Stimulated activated effector memory CD8-positive, alpha-beta T cell treated with anti-CD3 and anti-CD28 coated beads, Interleukin-12 subunit alpha, Interleukin-12 subunit beta, amount 100 ng/mL, for 72 hours (primary cell): ENCODE measurements around the gene EXT2.

Source experiments
- ATAC-seq: fragments of 150-1000 bp; cut with Tn5 transposase; 2 replicates; pipeline ENCODE4 v1.10.0; 2021
- DNase-seq, 2 donors: peaks; one replicate each; pipeline ENCODE4 v3.0.0; 2021 to 2022; ENCODE audit warnings: low spot score in 2 of 2
- H3K27ac Mint-ChIP-seq: one replicate; pipeline ENCODE4 v1.8.0; 2022; ENCODE audit warnings: mild to moderate bottlenecking, mixed read lengths
- H3K36me3 Mint-ChIP-seq: one replicate; pipeline ENCODE4 v1.8.0; 2022; ENCODE audit warnings: mild to moderate bottlenecking, mixed read lengths
- H3K4me1 Mint-ChIP-seq: one replicate; pipeline ENCODE4 v1.8.0; 2022; ENCODE audit warnings: mixed read lengths
- H3K4me3 Mint-ChIP-seq: one replicate; pipeline ENCODE4 v1.8.0; 2022; ENCODE audit warnings: mild to moderate bottlenecking, mixed read lengths
- H3K9me3 Mint-ChIP-seq: one replicate; pipeline ENCODE4 v1.8.0; 2022; ENCODE audit warnings: mixed read lengths

EXT2 gene

GRCh38 chr11:44275241-44275640 lies 179.8 kb downstream of the EXT2 start:
- Mint-ChIP-seq H3K36me3 (no peaks in the 10 kb centered on the region), H3K4me3 (no peak overlapping the region), H3K9me3 (no peaks in the 10 kb centered on the region), H3K4me1 (no peaks in the 10 kb centered on the region), H3K27ac (no peak overlapping the region)
- ATAC-seq (no peak), DNase-seq (no peak)

DNA sequence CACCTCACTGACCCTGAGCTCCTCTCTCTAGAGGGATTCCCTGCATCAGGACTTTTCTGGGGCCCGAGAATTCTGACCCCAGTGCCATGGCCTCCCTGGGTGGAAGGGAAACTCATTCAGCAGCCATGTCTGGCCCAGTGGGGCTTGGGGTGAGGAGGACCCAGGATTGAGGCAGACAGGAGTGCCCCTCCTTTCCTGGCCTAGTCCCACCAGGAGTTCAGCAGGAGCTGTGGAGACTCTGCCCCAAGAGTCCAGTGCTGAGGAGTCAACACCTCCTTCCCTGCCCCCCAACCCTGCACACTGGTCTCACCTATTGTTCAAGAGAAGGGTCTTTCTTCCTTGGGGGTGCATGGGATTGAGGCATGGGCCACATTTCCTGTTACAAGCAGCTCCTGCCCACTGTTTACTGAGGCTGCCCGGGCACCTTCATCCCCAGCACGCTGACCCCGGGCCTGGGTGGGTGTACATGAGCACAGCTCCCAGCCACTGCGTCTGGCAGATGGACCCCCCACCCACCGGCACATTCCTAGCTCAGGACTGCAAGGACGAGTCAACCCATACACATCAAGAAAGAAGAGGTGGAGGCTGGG lies 180.6 kb downstream of the EXT2 start:
- Mint-ChIP-seq H3K36me3 (no peaks in the 10 kb centered on the region), H3K4me3 (no peak overlapping the region), H3K9me3 (no peaks in the 10 kb centered on the region), H3K4me1 (no peaks in the 10 kb centered on the region), H3K27ac (no peak overlapping the region)
- DNase-seq (no peak), ATAC-seq (no peak)

- Mint-ChIP-seq H3K4me1 (no peaks in the 10 kb centered on the region), H3K27ac (no peak overlapping the region), H3K9me3 (no peaks in the 10 kb centered on the region), H3K36me3 (no peaks in the 10 kb centered on the region), H3K4me3 (no peak overlapping the region)
- ATAC-seq (no peak), DNase-seq (no peak)
Observed at GRCh38 chr11:44277196-44278090, 182.0 kb downstream of the EXT2 start.

DNA sequence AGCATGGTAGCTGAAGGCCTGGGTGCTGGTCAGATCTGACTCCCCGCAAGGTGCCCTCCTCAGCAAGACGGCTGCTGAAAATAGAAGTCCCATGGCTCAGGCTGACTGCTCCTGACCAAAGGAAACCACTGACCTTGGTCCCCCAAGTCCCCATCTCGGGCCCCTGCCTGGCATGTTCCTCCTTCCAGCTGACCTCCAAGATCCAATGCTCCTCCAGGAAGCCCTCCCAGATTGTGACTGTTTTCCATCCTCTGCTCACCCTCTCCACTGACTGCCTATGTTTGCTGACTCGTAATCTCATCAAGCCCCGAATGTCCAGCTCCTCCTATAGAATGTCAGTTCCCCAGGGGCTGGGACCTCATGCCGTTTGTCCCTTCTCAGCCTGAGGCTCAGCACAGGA lies 184.0 kb downstream of the EXT2 start:
- no peak for DNase-seq
- H3K36me3 Mint-ChIP-seq = no peaks in the 10 kb centered on the region
- no peak overlapping the region for H3K27ac Mint-ChIP-seq
- H3K4me1 Mint-ChIP-seq = no peaks in the 10 kb centered on the region
- H3K9me3 Mint-ChIP-seq = no peaks in the 10 kb centered on the region
- no peak for ATAC-seq
- no peak overlapping the region for H3K4me3 Mint-ChIP-seq

DNA sequence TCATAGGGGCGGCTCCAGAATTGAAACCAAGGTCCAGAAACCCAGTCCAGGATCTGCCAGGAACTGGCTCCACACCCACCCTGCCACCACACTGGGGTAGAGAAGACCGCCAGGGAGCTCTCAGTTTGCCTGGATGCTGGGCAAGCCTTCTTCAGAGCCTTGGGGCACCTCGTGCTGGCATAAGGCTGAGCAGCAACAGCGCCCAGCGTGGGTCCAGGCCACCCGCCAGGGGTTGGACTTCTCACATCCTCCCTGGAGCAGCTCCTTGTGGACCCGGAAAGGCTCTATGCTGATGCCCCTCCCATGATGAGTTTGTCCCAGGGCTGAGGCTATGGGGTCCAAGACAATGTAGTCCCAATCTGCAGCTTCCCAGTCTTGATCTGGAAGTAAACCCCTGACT lies 184.8 kb downstream of the EXT2 start:
- Mint-ChIP-seq H3K9me3 (no peaks in the 10 kb centered on the region), H3K4me3 (no peak overlapping the region), H3K4me1 (no peaks in the 10 kb centered on the region), H3K36me3 (no peaks in the 10 kb centered on the region), H3K27ac (no peak overlapping the region)
- DNase-seq = no peak
- ATAC-seq = no peak

DNA sequence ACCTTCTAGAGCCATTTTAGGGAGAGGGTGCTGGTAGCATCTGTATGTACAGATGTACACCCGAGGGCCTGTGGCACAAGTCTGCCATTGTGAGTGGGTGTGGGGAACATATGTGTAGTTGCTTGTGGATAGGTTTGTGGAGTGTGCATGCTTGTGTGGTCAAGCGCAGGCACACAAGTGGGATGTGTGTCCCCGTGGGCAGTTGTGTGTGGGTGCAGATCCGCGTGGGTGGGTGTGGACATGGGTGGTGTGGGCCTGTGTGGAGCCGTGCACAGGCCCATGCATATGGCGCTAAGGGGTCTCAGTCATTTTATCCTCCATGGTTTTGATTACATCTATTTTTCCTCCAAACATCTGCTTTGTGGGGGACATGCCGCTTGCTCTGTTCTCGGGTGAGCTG lies 185.7 kb downstream of the EXT2 start:
- Mint-ChIP-seq H3K4me3 (no peak overlapping the region), H3K9me3 (no peaks in the 10 kb centered on the region), H3K27ac (no peak overlapping the region), H3K36me3 (no peaks in the 10 kb centered on the region), H3K4me1 (peaks cover 3% of the 10 kb centered on the region)
- DNase-seq (no peak), ATAC-seq (no peak)

DNA sequence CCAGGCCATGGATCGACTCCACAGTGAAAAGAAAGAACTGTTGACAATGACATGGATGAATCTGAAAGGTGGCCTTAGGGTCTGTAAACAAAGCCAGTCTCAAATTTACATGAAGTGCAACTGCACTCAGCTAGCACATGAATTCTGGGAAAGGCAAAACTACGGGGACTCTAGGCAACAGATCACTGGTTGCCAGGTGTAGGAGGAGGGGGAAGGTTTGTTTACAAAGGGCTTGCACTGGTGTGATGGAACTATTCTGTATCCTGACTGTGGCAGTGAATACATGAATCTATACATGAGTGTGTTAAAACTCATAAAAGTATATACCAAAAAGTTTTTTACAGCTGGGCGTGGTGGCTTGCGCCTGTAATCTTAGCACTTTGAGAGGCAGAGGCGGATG lies 187.1 kb downstream of the EXT2 start:
- ATAC-seq (no peak), DNase-seq (no peak)
- no peaks in the 10 kb centered on the region for H3K36me3 Mint-ChIP-seq
- no peak overlapping the region for H3K4me3 Mint-ChIP-seq
- H3K27ac Mint-ChIP-seq = no peak overlapping the region
- H3K4me1 Mint-ChIP-seq = peaks cover 8% of the 10 kb centered on the region
- no peaks in the 10 kb centered on the region for H3K9me3 Mint-ChIP-seq

DNA sequence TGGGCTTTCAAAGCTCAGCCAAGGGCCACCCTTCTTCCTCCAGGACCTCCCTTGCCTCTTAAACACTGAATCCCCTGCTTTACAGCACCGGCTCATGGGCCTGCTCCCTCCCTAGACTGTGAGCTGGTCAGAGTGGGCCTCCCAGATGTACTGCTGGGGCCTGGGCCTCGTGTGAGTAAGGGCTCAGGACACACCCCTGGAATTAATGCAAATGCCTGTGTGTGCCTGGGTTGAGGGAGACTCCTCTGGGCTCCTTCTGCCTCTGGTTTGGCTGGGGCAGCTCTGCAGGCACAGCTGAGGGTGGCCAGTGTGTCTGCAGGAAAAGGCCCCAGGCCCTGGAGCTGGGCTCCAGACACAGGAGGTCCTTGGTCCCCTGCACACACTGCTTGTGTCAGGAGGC lies 190.3 kb downstream of the EXT2 start:
- Mint-ChIP-seq H3K4me1 (peaks cover 8% of the 10 kb centered on the region), H3K36me3 (no peaks in the 10 kb centered on the region), H3K27ac (peak overlapping the region; percentile 65), H3K4me3 (no peak overlapping the region), H3K9me3 (no peaks in the 10 kb centered on the region)
- no peak for DNase-seq
- ATAC-seq = no peak

DNA sequence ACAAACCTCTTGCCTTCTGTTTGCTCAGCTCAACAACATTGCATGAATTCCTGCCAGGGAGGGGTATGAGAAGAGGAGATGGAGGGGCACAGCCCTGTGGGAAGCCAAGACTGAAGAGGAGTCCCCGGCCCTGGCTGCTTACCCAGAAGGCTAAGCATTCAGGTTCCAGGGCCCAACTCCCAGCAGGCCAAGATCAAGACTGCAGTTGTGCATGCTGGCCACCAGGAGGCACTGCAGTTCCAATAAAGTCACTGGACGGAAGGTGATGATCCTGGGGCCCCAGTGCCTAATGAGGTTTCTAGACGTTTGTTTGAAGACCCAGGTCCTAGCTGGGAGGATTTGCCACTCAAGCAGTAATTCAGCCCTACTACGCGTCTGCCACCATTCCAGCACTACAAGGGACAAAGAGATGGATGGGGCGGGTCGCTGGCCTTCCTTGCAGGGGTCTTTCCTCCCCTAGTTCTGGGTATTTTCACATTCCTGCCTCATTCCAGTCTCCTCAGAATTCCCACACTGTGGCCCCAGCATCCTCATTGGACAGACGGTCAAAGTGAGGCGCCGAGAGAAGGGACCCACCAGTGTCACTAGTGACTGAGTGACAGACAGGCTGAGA lies 190.9 kb downstream of the EXT2 start:
- H3K4me1 Mint-ChIP-seq = peaks cover 8% of the 10 kb centered on the region
- peak overlapping the region; percentile 65 for H3K27ac Mint-ChIP-seq
- ATAC-seq (peak; percentile 70), DNase-seq (peak; percentile 49 to 74)
- H3K9me3 Mint-ChIP-seq = no peaks in the 10 kb centered on the region
- no peak overlapping the region for H3K4me3 Mint-ChIP-seq
- no peaks in the 10 kb centered on the region for H3K36me3 Mint-ChIP-seq

- no peak overlapping the region for H3K4me3 Mint-ChIP-seq
Observed at GRCh38 chr11:44286911-44287310, 191.4 kb downstream of the EXT2 start.

DNA sequence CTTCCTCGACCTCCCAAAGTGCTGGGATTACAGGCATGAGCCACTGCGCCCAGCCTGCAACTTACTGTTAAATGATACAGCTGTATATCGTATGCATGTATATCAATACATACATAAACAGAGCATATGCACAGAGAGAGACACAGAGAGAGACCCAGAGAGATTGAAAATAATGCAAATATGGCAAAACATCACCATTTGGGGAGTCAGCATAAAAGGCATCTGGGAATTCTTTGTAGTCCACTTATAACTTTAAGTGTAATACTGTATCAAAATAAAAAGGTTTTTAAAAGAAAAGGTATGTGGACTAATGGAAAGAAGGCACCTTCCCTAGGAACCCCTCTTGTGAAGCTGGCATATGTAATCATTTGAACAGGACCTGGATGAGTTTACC lies 192.7 kb downstream of the EXT2 start:
- Mint-ChIP-seq H3K4me3 (no peak overlapping the region), H3K36me3 (no peaks in the 10 kb centered on the region), H3K27ac (no peak overlapping the region), H3K4me1 (peaks cover 8% of the 10 kb centered on the region), H3K9me3 (no peaks in the 10 kb centered on the region)
- ATAC-seq (no peak), DNase-seq (no peak)

More at GRCh38 chr11:44286911-44287310, 191.4 kb downstream of the EXT2 start:
- H3K27ac Mint-ChIP-seq = no peak overlapping the region
- ATAC-seq = no peak
- H3K9me3 Mint-ChIP-seq = no peaks in the 10 kb centered on the region
- peaks cover 8% of the 10 kb centered on the region for H3K4me1 Mint-ChIP-seq
- DNase-seq = no peak
- no peaks in the 10 kb centered on the region for H3K36me3 Mint-ChIP-seq

DNA sequence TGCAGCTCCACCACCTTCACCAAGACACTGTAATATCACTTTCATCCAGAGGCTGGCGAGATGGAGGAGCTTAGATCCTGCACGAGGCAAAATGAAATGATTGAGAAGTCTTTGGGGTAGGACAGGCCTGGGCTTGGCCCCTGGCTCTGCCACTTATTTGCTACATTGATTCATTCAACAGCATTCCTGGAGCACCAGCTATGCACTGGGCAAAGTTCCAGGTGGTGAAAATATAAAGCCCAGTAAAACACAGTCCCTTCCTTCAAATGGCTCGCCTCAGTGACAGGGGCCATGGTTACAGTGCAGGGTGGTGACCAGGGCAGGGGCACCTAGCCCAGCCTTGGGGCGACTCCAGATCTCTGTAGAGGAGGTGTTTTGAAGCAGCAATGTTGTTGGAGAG lies 194.7 kb downstream of the EXT2 start:
- ATAC-seq (no peak), DNase-seq (no peak)
- Mint-ChIP-seq H3K4me3 (no peak overlapping the region), H3K27ac (no peak overlapping the region), H3K4me1 (peaks cover 8% of the 10 kb centered on the region), H3K36me3 (no peaks in the 10 kb centered on the region), H3K9me3 (no peaks in the 10 kb centered on the region)
